ENCODE results near the gene ACACA.
"Not testable (repeated sequence)": the region's sequence is repeated elsewhere in the genome, so short reads cannot be mapped to it uniquely, and the experiment has no call there.

The ACACA gene

DNA sequence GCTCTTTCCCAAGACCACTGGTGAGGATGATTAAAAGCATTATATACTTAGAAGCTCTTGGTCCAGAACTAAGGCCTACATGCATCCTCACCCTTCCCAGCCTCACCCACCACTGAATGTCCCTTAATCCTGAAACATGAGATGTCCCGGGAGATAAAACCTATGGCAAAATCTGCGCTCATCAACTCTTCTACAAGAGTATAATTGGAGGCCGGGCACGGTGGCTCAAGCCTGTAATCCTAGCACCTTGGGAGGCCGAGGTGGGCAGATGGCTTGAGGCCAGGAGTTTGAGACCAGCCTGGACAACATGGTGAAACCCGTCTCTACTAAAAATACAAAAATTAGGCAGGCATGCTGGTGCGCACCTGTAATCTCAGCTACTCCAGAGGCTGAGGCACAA is 13.3 kb downstream of the ACACA start:
- DNase-seq (ENCODE audit: low spot score): no peak

DNA sequence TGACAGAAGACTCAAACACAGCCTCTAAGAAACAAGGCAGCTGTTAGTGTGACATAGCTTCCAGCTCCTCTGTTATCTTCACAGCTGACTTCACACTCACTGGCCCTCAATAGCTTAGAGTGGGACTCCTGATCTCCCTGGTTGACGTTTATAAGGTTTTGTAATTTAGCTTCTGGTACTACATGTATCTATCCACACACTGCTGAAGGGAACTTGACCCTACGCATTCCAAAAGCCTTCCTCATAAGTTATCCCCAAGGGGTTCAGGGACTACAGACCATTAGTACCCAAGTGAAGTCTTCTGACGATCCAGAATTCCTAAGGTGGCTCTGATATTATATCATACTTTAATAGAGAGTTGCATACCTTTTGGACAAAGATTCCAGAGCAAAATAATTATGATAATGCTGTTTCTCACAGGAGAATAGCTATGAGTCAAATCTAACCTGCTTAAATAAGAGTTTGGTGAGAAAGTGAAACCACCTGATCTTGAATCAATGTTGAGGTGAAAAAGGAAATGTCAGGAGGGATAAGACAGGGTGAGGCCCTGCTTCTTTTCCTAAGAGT is 14.5 kb downstream of the ACACA start:
- DNase-seq (ENCODE audit: low spot score): no peak

DNA sequence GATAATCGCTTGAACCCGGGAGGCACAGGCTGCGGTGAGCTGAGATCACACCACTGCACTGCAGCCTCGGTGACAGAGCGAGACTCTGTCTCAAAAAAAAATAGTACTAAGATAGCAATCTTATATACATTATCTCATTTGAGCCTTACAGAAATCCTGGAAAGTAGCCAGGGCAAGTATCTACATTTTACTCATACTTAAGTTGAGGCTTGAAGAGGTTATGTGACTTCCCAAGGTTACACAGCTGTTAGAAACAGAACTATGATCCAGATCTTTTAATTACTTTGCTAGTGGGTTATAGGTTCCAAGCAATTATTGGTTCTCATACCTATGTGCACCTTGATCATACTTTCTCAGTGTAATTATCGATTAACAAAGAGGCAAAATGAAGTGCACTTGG is 15.5 kb downstream of the ACACA start:
- DNase-seq (ENCODE audit: low spot score): no peak

DNA sequence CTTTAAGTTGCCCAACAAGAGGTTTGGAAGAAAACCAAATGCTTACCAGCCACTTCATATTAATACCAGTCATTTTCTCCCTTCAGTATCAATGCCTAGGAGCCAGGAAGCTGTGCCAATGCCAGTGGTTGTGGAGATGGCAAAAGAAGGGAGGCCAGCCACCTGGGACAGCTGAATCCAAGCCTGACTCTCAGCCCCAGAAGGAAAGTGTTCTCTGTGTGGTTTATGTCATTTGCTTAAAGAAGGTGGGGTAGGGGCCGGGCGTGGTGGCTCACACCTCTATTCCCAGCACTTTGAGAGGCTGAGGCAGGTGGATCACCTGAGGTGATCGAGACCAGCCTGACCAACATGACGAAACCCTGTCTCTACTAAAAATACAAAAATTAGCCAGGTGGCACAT is 17.5 kb downstream of the ACACA start:
- no peak for DNase-seq (ENCODE audit: low spot score)

DNA sequence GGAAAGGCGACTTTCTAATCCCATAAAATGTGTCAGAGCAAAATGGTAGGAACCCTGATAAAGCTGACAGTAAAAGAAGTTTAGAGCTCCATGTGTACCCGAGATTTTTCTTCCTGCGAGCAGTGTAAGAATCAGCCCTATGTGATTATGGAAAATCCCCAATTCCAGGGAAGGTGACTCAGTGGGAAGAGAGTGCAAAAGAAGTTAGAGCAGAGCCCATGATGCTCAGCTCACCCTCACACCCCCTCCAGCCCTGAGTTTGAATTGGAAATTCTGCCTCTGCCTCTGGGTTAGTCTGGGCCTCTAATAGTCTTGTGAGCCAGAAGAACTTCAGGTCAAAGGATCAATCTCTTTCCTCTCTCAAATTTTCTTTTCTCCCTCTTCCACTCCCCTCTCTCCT is 18.4 kb downstream of the ACACA start:
- DNase-seq (ENCODE audit: low spot score): no peak

DNA sequence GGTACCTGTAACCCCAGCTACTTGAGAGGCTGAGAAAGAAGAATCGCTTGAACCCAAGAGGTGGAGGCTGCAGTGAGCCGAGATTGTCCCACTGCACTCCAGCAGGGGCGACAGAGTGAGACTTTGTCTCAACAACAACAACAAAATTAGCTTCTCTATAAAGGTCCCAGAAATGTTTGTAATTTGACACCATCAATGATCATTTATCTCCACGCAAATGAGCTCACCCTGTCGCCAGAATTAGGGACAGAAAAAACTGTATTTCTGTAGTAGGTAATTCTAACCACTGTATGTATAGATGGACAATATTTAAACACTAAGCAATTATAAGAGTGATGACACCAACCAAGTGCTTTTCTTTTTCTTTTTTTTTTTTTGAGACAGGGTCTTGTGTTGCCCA is 20.2 kb downstream of the ACACA start:
- no peak for DNase-seq (ENCODE audit: low spot score)

DNA sequence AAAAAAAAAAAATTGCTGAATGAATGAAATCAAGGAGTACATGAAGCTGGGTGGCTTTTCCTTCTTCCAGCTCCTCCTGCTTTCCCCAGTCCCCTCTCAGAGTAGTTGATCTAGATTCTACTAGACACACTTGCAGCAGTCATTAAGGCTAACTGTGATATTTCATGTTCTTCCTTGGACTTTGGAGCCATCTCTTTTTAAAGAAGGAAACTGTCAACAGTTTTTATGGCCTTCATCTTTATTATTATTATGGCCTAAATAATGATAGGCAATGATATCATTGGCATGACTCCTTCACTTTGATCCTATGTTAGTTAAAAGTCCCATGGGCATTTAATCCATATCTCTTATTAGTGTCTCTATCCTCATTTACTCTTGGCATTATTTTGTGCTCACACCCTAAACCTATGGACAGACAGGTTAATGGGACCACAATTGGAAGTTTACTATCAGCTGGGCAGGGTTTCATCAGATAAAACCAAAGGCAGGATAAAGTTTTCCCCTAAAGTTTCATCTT is 21.1 kb downstream of the ACACA start:
- no peak for DNase-seq (ENCODE audit: low spot score)

DNA sequence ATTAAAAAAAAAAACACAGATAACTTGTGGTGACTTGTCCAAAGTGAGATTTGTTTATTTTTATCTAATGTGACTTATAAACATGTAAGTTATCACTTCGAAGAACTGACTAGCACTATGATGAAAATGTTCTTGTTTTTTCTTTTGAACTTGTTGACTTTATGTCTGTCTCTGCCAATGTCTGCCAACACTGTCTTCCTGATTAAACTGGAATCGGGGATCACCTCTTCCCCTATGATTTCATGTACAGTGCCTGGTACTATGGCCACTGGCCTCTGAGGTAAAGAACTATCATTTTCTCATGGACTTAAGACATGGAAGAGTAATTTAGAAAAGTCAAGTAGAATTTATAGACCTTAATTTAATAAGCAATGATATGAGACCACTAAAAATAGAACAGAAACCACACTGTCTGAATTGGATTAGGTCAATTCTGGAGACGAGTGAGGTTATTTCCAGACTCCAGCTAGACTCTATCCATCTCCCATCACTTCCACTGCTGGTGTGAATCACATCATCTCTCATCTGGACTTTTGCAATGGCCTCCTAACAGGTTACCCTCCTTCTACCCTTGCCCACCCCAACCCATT is 22.0 kb downstream of the ACACA start:
- no peak for DNase-seq (ENCODE audit: low spot score)

DNA sequence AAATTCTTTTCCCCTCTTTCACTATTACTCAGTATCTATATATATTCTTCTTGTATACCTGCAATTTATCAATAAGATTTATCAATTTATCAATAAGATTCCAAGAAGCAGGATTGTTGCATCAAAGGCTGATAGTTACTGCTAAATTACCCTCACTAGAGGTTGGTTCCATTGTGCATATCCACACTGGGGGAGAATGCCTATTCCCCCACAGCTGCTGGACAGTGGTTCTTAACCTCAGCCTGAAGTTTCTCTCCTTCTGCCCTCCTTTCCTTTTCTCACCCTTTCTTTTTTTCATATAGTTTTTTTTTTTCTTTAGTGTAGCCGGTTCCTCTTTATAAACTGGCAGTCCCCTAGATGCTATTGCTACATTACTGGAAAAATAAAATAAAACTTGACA is 24.6 kb downstream of the ACACA start:
- no peak for DNase-seq (ENCODE audit: low spot score)

DNA sequence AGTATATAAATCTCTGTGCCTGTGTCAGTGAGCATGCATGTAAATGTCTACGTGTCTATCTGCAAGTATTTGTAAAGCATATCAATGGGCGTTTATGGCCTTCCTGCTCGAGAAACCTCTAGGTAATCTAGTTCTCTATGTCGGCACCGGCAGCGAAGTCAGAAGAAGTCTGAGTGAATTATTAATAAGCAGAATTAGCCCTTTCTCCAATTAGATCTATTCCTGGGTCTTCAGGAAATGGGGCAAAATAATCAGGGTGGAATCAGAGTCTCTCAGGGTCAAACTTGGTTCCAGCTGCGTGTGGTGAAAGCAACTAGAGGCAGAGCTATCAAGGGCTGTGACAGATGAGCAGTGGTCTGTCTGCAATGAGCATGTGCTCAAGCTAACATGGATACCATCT is 30.9 kb downstream of the ACACA start, which contains the start of gene C17orf78:
Gene C17orf78, plus strand, starts transcription at position 280 of the 400 bp plus-strand sequence. Its CDS starts 108 bp downstream, at position 388.
- DNase-seq (ENCODE audit: low spot score): no peak

DNA sequence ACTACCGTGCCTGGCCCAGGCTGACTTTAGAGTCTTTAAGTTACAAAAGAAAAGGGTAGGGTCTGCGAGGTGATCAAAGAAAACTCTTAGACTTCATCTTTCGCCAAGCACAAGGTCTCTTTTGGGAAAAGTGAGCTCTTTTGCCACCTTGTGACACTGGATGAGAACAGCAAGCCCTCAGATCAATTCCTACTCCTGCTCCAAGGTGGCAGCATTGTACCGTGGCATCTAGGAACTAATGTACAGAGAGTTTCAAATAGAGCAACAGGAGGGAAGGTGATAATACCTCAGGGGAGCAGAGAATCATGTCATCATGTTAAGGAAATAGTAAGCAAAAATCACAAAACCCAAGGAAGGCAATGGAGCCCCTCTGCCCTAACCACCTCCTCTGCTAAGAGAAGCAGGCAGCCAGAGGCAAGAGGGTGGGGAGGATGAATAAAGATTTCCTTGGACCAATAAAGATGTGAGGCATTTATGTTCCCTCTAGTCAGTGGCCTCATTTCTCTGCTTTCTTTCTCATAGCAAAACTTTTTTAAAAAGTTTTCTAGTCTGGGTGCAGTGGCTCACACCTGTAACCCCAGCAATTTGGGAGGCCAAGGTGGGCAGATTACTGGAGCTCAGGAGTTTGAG is 33.0 kb downstream of the ACACA start:
- peak; percentile 92 for DNase-seq (ENCODE audit: low spot score)

DNA sequence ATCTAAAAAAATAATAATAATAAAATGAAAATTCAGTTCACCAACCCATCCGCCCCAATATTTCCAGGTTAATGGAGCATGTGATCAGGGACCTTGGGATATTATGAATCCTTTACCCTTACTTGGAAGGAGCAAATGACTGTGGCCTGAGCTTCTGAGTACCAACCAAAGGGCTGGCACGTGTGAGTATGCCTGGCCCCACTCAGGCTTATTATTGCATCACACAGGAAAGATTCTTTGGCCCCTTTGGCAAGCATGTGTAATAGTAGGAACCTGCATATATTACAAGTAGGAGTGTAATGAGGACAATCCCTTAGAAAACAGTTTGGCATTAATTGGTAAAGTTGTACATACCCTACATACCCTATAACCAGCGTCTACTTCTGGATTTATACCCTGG is 38.1 kb downstream of the ACACA start:
- no peak for DNase-seq (ENCODE audit: low spot score)

DNA sequence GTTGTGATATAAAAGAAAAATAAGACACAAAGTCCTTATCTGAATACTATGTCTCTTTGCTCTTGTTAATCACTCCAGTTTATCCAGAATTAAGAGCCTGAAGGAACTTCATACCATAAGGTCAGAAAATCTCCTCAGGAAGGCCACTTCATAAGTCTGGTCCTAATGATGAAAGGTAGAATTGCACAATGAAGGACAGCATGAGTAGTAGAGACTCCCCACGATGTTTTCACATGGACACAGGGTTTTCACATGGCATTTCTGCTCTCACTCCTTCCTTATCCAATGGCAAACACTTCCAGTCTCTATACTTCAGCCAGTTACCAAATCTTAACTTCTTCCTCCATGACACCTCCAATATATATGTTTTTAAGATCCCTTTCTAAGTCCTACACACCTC is 41.0 kb downstream of the ACACA start:
- DNase-seq (ENCODE audit: low spot score): no peak

DNA sequence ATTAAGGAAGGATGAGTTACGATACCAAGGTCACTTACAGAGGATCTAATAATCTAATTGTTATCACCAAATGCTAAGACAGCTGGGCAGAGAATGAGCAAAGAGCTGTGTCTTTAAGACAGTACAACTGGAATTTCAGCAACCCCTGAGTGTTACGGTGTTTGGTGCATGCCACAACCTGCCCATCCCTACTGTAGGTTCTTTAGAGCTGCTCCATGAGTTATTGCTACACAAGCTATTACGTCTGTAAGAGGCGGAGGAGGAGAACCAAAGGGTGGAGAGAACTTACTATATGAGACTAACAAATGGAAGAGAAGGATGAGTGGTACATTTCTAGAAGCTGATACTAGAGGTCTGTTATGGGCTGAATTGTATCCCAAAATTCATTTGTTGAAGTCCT is 45.1 kb downstream of the ACACA start:
- no peak for DNase-seq (ENCODE audit: low spot score)

DNA sequence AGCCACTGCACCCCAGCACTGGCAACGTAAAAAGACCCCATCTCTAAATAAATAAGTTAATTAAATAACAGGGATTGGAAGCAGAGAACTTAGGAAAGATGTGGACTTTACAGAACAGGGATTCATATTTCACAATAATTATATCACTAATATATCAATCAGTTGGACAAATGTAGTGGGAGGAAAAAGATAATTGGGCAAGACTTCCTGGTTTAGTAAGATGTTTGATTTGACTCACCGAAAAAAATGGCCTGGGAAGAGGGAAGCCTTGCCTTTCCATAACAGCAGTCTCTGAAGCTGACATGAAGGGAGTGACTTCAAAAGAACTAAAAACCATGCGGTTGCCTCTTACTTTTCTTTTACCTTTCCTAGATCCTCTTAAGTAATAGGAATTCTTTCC is 46.0 kb downstream of the ACACA start:
- no peak for DNase-seq (ENCODE audit: low spot score)

DNA sequence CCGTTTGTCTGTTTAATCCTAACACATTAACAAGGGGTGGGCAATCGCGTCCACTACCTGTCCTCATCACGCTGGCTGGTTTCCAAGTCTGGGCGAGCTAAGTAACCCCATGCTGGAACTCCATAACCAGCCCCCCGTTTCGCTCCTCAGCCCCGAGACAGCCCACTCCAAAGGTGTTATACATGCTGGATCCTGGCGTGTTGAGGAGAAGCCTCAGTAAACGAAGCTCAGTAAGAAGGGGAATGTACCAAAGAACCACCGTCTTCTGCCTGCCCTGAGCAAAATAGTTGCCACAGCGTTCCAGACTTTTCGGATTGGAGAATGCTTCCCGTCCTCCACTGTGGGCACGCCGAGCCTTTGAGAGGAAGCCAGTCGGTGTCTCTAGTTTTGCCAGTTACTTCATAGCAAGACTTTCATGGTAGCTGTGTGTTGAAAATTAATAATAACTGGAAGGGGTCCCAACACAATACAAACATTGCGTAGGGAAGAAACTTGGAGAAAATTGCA is 46.9 kb downstream of the ACACA start:
- no peak for DNase-seq (ENCODE audit: low spot score)

DNA sequence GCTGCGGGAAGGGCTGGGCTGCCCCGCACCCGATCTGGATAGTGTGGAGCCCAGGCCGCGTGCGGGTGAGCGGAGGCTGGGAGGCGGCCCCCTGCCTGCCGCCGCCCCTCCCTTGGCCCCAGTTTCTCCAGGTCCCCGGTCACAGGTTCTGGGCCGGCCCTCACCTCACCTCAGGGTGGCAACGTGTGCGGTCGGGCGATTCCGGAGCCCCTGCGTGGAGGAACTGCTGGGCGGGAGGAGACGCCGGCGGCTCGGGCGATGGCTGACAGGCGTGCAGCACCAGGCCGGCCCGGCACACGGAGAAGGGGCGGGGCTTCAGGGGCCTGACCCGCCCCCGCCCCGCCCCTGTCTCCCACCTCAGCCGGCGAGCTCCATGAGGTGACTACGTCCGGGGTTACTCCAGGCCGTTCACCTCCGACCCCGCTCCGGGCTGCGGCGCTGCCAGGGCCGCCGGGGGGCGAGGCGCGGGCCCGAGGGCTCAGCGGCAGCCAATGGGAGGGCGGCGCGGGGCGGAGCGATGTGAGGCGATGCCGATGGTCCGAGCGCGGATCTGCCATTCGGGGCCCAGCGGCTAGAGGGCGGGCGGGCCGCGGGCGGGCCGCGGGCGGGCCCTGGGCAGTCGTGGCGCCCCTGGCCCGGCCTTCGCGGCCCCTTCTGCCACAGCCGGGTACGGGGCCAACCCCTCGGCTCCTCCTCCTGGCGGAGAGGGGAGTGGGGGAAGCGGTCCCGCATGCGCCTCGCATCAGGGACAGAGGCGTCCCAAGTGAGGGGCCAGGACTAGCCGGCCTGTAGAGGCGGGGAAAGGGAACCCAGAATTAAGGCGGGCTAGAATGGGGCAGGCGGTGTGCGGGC is 47.6 kb downstream of the ACACA start:
- peak; percentile 95 for DNase-seq (ENCODE audit: low spot score)

DNA sequence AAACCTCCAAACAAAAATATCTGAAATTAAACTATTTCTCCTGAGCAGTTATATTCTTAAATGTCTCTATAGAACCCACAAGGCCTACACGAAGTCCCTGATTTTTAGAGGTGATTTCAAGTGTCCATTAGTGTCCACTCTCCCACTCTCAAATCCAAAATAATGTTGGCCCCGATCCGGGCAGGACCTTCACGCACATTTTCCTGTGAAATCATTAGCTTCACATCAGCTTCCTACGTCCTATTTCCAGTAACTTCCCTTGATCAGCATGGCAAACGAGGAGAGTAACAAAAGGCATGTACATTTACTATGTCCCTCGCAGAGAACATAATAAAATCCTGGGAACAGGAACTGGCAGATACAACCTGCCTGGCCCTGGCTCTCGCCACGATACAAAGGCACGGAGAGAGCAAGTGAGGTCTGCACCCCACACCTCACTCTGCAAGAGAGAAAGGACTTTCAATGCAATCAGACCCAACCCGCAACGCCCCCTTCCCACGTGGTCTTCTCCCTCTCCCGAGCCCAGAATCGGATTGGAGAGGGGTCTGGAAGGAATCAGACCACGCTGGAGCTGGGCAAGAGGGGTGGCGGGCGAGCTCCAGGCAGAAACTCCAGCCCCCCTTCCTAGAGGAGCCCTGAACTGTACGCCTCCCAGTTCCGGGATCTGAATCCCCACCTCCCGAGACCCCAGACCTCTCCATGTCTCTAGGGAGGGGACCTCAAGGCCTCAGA is 48.4 kb downstream of the ACACA start:
- peak; percentile 69 for DNase-seq (ENCODE audit: low spot score)

DNA sequence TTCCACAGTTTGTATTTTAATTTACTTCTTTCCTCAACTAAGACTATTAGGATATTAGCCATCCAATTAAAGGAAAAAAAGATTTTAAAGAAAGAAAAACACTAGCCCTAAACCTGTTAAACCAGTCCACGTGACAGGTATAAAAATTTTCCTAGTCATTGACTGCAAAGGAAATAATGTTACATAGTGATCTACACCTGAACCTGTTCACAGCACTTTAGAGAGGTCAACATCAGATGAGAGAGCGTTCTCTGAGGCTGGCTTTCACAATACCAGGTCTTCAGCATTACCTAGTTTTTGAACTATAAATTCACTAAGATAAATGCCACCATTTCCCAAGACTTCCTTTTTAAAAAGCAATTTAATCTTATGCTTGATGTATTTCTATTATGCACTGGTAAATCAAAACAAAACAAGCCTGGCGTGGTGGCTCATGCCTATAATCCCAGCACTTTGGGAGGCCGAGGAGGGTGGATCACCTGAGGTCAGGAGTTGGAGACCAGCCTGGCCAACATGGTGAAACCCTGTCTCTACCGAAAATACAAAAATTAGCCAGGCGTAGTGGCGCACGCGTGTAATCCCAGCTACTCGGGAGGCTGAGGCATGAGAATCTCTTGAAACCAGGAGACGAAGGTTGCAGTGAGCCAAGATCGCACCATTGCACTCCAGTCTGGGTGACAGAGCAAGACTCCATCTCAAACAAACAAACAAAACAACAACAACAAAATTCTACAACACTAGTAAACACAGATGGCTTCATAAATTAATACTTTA is 49.7 kb downstream of the ACACA start:
- DNase-seq (ENCODE audit: low spot score): not testable (repeated sequence)

DNA sequence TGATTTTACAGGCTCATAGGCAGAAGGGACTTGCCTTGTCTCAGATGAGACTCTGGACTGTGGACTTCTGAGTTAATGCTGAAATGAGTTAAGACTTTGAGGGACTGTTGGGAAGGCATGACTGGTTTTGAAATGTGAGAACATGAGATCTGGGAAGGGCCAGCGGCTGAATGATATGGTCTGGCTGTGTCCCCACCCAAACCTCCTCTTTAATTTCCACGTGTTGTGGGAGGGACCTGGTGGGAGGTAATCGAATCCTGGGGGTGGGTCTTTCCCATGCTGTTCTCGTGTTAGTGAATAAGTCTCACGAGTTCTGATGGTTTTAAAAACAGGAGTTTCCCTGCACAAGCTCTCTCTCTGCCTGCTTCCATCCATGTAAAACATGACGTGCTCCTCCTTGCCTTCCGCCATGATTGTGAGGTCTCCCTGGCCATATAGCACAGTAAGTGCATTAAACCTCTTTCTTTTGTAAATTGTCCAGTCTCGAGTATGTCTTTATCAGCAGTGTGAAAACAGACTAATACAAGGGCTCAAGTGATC is 59.7 kb downstream of the ACACA start:
- DNase-seq (ENCODE audit: low spot score): not testable (repeated sequence)

DNA sequence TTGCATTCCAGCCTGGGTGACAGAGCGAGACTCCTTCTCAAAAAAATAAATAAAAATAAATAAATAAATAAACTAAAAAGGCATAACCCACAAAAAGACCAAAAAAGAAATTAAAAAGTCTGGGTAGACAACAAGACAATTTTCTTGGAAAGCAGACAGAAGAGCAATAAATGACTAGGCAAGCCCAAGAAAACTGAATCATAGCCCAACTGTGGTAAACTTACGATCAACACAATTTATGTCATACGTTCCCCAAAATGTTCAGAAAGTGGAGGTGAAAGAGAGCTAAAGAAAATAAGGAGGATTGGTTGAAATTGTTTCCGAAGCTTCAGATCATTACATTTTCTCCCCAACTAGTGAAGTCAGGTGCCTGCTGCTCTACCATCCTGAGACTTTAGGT is 62.1 kb downstream of the ACACA start:
- DNase-seq (ENCODE audit: low spot score): no peak
